ENCODE results near the gene MAST2. TPM values are rescaled to one million over a fixed set of nuclear protein-coding genes. Genes with fewer than 3 reads are reported as not detected.

The MAST2 gene
- total RNA-seq, result 13.2 and 14.2 TPM in 2 replicates

GRCh38 chr1:45803299-45803780 is at the start of gene MAST2:
MAST2 (plus strand) TSS chr1:45803612; CDS start chr1:45803896, 284 bp downstream.

Other genes with a start within 250 kb of the MAST2 start
- gene NASP, start 219.6 kb upstream of the MAST2 start, total RNA-seq, result 27.3 and 113 TPM in 2 replicates
- gene CCDC17, start 179.6 kb upstream of the MAST2 start, total RNA-seq, result 0.23 and 0.78 TPM in 2 replicates
- gene GPBP1L1, start 117.1 kb upstream of the MAST2 start, total RNA-seq, result 83.2 and 101 TPM in 2 replicates
- gene TMEM69, start 115.4 kb upstream of the MAST2 start, total RNA-seq, result 50.8 and 55.7 TPM in 2 replicates
- 4.2 and 5.5 TPM in 2 replicates for gene IPP, start 53.0 kb upstream of the MAST2 start, total RNA-seq